GM06990 (cell line): ENCODE data around the gene DIAPH3.

Experiments used
- DNase-seq: peaks from one replicate; pipeline ENCODE4 v3.0.0-alpha.2; 2011; ENCODE audit not compliant: insufficient read length; ENCODE audit errors: extremely low read depth
- H3K27me3 ChIP-seq: replicated peaks from 2 replicates; pipeline ENCODE4 v1.6.0; 2011; ENCODE audit warnings: low read length; ENCODE audit not compliant: control insufficient read depth, insufficient read depth
- H3K36me3 ChIP-seq: 2 replicates; pipeline ENCODE4 v1.5.1; 2011; ENCODE audit warnings: low read length; ENCODE audit not compliant: control insufficient read depth, insufficient read depth
- H3K4me3 ChIP-seq: replicated peaks from 2 replicates; pipeline ENCODE4 v1.5.1; 2011; ENCODE audit warnings: low read depth, mild to moderate bottlenecking, control low read depth, low read length
- CTCF ChIP-seq: IDR thresholded peaks from 2 replicates; pipeline ENCODE4 v1.5.1; 2011; ENCODE audit warnings: low read length, control low read depth, mild to moderate bottlenecking, inconsistent platforms; ENCODE audit not compliant: insufficient read depth, poor library complexity, severe bottlenecking

The DIAPH3 gene

DNA sequence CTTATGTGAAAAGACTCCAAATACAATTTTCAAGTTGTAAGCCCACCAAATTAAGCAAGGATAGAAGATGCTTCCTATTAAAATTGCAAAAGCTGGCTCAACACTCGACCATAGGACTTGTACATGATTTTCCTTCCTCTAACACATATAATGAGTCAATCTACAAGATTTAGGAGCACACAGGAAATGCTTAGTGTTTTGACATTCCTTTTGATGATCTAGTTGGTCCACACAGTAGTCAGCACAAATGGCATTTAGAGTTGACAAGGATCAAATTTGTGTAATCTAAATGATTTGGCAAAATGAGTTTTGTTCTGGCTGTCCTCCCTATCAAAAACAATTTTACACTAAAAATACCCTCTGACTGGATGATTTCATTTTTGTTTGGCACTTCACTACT lies 340.2 kb downstream of the DIAPH3 start:
- no peak for TF ChIP-seq CTCF
- DNase-seq, result no peak
- no peaks in the 10 kb centered on the region for H3K27me3 ChIP-seq
- no peaks in the 10 kb centered on the region for H3K36me3 ChIP-seq
- no peak overlapping the region for H3K4me3 ChIP-seq

DNA sequence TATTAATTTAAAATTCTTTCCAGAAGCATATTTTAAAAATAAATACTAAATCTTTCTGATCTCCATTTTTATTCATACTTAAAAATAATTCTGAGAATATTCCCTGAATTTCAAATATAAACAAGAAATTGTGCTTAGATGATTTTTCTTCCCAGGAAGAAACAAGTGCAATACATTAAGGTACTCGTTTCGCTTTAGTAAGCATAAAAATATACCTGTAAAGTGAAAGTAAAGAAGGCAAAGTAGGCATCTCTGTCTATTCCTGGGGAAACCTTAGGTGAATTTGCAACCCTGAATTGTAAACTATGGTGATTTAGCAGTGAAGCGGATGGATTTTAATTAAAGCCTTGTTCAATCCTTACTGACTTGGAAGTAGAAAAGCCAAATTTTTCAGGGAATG lies 354.2 kb downstream of the DIAPH3 start:
- TF ChIP-seq CTCF, result no peak
- DNase-seq, result no peak
- Histone ChIP-seq H3K27me3 (no peaks in the 10 kb centered on the region), H3K4me3 (no peak overlapping the region), H3K36me3 (no peaks in the 10 kb centered on the region)

DNA sequence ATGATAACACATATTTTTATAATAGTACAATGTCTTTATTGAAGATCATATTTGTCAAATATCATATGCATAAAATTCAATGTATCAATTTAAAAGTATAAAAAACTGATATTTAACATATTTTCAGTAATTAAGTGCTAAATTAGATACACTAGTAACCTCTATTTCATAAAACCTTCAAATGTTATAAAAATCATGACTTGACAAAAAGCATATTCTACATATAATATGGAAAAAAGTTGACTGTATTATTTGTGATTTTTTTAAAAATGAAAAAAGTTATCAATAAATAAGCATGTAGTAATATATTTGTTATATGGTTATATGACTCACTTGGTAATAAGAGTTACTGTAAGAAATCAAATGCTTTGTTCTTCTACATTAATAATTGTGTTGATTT lies 356.9 kb downstream of the DIAPH3 start:
- no peak for TF ChIP-seq CTCF
- DNase-seq, result no peak
- Histone ChIP-seq H3K27me3 (no peaks in the 10 kb centered on the region), H3K4me3 (no peak overlapping the region), H3K36me3 (no peaks in the 10 kb centered on the region)

DNA sequence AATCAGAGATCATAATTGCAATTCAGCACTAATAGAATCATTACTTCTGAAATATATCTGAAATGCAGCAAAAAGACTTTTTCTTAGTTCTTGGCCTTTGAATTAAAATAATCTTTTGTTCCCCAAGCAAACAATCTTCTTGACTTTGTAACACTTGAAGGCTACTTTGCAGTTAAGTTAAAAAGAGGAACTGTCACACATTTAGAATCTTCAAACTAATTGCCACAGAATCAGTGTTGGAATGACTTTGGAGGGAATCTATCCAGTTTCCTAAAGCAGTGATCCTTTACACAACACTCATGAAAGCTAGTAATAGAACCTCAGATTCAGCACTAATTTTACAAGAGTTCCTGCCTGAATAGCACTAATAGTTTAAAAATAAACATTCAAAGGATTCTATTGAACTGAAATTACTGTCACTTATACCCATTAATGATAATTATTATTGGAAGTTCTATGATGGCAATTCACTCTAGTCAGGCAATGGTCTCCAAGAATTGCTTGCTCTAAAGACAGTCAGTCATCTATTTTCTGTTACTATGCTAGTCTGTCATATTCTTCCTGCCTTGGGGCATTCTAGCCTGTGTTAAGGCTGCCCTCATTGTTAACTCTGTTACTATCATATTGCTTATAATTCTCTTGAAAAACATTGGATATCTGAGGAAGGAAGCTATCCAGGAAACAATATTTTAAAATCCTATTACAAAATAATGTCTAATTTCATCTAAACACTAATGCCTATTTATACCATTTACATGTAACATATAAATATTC lies 362.4 kb downstream of the DIAPH3 start:
- H3K36me3 ChIP-seq, result no peaks in the 10 kb centered on the region

DNA sequence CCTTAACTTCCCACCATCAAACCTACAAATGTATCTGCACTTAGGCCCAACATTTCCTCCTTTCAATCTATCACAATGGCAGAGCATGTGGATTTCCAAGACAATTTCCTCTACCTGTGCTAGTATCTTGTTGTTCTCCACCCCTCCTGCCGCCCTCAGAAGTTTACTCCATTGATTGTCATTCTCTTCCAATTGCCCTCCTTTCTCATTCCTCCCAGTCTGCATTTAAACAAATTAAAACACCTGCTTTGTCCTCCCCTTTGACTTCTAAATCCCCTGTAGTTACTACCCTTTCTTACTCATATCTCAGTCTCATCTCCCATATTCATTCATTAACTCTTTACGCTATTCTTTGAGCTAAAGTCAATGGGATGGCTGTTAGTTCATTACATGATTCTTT lies 370.6 kb downstream of the DIAPH3 start:
- H3K27me3 ChIP-seq, result no peaks in the 10 kb centered on the region
- H3K36me3 ChIP-seq, result no peaks in the 10 kb centered on the region
- TF ChIP-seq CTCF, result no peak
- no peak for DNase-seq
- no peak overlapping the region for H3K4me3 ChIP-seq

More for the DNA sequence above, 362.4 kb downstream of the DIAPH3 start:
- no peak for DNase-seq
- Histone ChIP-seq H3K4me3 (no peak overlapping the region), H3K27me3 (no peaks in the 10 kb centered on the region)
- no peak for TF ChIP-seq CTCF

- H3K4me3 ChIP-seq, result no peak overlapping the region
- no peaks in the 10 kb centered on the region for H3K36me3 ChIP-seq
- DNase-seq, result no peak
- TF ChIP-seq CTCF, result no peak
- H3K27me3 ChIP-seq, result no peaks in the 10 kb centered on the region
Observed at GRCh38 chr13:59790626-59791025, 373.1 kb downstream of the DIAPH3 start.
